ENCODE data around the gene ZC3HAV1. TPM values are rescaled to one million over a fixed set of nuclear protein-coding genes. Genes with fewer than 3 reads are reported as not detected.

The ZC3HAV1 gene
- total and polyA plus RNA-seq, 2 experiments from 2014 or later: 24.8 to 56.8 TPM

GRCh38 chr7:139084709-139085108, 24.8 kb downstream of the ZC3HAV1 start (continued):
- TF ChIP-seq, protein P1, sequence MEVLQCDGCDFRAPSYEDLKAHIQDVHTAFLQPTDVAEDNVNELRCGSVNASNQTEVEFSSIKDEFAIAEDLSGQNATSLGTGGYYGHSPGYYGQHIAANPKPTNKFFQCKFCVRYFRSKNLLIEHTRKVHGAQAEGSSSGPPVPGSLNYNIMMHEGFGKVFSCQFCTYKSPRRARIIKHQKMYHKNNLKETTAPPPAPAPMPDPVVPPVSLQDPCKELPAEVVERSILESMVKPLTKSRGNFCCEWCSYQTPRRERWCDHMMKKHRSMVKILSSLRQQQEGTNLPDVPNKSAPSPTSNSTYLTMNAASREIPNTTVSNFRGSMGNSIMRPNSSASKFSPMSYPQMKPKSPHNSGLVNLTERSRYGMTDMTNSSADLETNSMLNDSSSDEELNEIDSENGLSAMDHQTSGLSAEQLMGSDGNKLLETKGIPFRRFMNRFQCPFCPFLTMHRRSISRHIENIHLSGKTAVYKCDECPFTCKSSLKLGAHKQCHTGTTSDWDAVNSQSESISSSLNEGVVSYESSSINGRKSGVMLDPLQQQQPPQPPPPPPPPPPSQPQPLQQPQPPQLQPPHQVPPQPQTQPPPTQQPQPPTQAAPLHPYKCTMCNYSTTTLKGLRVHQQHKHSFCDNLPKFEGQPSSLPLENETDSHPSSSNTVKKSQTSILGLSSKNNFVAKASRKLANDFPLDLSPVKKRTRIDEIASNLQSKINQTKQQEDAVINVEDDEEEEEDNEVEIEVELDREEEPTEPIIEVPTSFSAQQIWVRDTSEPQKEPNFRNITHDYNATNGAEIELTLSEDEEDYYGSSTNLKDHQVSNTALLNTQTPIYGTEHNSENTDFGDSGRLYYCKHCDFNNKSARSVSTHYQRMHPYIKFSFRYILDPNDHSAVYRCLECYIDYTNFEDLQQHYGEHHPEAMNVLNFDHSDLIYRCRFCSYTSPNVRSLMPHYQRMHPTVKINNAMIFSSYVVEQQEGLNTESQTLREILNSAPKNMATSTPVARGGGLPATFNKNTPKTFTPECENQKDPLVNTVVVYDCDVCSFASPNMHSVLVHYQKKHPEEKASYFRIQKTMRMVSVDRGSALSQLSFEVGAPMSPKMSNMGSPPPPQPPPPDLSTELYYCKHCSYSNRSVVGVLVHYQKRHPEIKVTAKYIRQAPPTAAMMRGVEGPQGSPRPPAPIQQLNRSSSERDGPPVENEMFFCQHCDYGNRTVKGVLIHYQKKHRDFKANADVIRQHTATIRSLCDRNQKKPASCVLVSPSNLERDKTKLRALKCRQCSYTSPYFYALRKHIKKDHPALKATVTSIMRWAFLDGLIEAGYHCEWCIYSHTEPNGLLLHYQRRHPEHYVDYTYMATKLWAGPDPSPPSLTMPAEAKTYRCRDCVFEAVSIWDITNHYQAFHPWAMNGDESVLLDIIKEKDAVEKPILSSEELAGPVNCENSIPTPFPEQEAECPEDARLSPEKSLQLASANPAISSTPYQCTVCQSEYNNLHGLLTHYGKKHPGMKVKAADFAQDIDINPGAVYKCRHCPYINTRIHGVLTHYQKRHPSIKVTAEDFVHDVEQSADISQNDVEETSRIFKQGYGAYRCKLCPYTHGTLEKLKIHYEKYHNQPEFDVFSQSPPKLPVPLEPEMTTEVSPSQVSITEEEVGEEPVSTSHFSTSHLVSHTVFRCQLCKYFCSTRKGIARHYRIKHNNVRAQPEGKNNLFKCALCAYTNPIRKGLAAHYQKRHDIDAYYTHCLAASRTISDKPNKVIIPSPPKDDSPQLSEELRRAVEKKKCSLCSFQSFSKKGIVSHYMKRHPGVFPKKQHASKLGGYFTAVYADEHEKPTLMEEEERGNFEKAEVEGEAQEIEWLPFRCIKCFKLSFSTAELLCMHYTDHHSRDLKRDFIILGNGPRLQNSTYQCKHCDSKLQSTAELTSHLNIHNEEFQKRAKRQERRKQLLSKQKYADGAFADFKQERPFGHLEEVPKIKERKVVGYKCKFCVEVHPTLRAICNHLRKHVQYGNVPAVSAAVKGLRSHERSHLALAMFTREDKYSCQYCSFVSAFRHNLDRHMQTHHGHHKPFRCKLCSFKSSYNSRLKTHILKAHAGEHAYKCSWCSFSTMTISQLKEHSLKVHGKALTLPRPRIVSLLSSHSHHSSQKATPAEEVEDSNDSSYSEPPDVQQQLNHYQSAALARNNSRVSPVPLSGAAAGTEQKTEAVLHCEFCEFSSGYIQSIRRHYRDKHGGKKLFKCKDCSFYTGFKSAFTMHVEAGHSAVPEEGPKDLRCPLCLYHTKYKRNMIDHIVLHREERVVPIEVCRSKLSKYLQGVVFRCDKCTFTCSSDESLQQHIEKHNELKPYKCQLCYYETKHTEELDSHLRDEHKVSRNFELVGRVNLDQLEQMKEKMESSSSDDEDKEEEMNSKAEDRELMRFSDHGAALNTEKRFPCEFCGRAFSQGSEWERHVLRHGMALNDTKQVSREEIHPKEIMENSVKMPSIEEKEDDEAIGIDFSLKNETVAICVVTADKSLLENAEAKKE (CRISPR knock-in tag; IDR thresholded peaks at IDR 0.05): no peak
- TF ChIP-seq ZNF331 (CRISPR knock-in tag; IDR thresholded peaks at IDR 0.05; ENCODE audit: low read depth) (no peak), NANOG (IDR thresholded peaks at IDR 0.05; ENCODE audit: borderline replicate concordance) (no peak), EZH2phosphoT487 (IDR thresholded peaks at IDR 0.05; ENCODE audit: unreplicated experiment) (no peak)

DNA sequence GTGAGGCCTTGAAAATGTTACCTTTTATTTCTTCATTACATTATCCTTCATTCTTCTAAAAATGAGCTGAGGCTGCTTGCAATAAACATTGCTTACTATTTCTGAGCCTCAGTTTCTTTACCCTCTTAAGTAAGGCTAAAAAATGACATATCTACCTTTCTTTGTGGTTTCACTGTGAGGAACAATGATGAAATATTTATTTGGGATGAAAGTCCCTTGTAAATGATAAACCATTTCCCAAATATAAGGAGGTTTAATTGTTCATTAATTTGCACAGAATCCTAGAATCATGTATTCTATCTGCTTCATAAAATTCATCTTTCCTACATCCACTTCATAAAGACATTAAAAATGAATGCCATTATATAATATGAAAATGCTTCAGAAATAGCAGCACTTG, 27.9 kb downstream of the ZC3HAV1 start:
- Histone ChIP-seq H3K79me2 (replicated peaks; ENCODE audit: insufficient read depth) (no peaks in the 10 kb centered on the region), H3K4me1 (ENCODE audit: insufficient read depth) (no peaks in the 10 kb centered on the region), H3K36me3 (ENCODE audit: insufficient read depth) (no peaks in the 10 kb centered on the region), H3F3A (replicated peaks; ENCODE audit: low read depth) (no peaks in the 10 kb centered on the region), H3K4me3 (no peak overlapping the region), H3K27me3 (ENCODE audit: insufficient read depth) (no peaks in the 10 kb centered on the region), H4K20me1 (replicated peaks; ENCODE audit: insufficient read depth) (peaks cover 7% of the 10 kb centered on the region), H3K4me2 (no peak overlapping the region), H3K9me2 (ENCODE audit: insufficient read depth) (no peaks in the 10 kb centered on the region), H3K27ac (ENCODE audit: low read depth) (no peak overlapping the region), H2AFZ (no peak overlapping the region)
- Mint-ChIP-seq H3K27me3 (ENCODE audit: insufficient read depth, low read depth, poor library complexity) (no peaks in the 10 kb centered on the region), H3K9me3 (no peaks in the 10 kb centered on the region), H3K36me3 (ENCODE audit: low read depth) (peaks cover 70% of the 10 kb centered on the region), H3K27ac (no peak overlapping the region), H3K4me3 (no peak overlapping the region), H3K4me1 (no peaks in the 10 kb centered on the region)
- DNase-seq (ENCODE audit: low spot score): no peak
- TF ChIP-seq, protein P2, sequence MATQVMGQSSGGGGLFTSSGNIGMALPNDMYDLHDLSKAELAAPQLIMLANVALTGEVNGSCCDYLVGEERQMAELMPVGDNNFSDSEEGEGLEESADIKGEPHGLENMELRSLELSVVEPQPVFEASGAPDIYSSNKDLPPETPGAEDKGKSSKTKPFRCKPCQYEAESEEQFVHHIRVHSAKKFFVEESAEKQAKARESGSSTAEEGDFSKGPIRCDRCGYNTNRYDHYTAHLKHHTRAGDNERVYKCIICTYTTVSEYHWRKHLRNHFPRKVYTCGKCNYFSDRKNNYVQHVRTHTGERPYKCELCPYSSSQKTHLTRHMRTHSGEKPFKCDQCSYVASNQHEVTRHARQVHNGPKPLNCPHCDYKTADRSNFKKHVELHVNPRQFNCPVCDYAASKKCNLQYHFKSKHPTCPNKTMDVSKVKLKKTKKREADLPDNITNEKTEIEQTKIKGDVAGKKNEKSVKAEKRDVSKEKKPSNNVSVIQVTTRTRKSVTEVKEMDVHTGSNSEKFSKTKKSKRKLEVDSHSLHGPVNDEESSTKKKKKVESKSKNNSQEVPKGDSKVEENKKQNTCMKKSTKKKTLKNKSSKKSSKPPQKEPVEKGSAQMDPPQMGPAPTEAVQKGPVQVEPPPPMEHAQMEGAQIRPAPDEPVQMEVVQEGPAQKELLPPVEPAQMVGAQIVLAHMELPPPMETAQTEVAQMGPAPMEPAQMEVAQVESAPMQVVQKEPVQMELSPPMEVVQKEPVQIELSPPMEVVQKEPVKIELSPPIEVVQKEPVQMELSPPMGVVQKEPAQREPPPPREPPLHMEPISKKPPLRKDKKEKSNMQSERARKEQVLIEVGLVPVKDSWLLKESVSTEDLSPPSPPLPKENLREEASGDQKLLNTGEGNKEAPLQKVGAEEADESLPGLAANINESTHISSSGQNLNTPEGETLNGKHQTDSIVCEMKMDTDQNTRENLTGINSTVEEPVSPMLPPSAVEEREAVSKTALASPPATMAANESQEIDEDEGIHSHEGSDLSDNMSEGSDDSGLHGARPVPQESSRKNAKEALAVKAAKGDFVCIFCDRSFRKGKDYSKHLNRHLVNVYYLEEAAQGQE (IDR thresholded peaks at IDR 0.05; ENCODE audit: unreplicated experiment): no peak
- TF ChIP-seq CREB1 (CRISPR knock-in tag; IDR thresholded peaks at IDR 0.05; ENCODE audit: low read depth) (no peak), EZH2phosphoT487 (IDR thresholded peaks at IDR 0.05; ENCODE audit: unreplicated experiment) (no peak), JUNB (IDR thresholded peaks at IDR 0.05; ENCODE audit: unreplicated experiment) (no peak)
- no peak for ATAC-seq
